GM12874 (cell line): ENCODE data around the gene DOHH.

Experiments
- CTCF ChIP-seq: IDR thresholded peaks from 2 replicates; pipeline ENCODE4 v1.5.1; 2011; ENCODE audit warnings: low read depth, mild to moderate bottlenecking, control low read depth, low read length, moderate library complexity; ENCODE audit not compliant: insufficient read depth

The DOHH gene

GRCh38 chr19:3500429-3501101 lies at the start of gene DOHH:
Gene DOHH (minus strand): TSS chr19:3500674. CDS start chr19:3496814, 3,860 bp downstream.
- TF ChIP-seq CTCF = no peak

GRCh38 chr19:3549816-3550215 lies 49.3 kb upstream of the DOHH start:
- no peak for TF ChIP-seq CTCF

GRCh38 chr19:3548606-3549005 lies 48.1 kb upstream of the DOHH start:
- TF ChIP-seq CTCF = no peak

GRCh38 chr19:3547767-3548282 lies 47.4 kb upstream of the DOHH start:
- no peak for TF ChIP-seq CTCF

- peak; percentile 79 for TF ChIP-seq CTCF
These were observed 46.8 kb upstream of the DOHH start for GRCh38 chr19:3547301-3547731.

GRCh38 chr19:3546119-3546518 lies 45.6 kb upstream of the DOHH start:
- no peak for TF ChIP-seq CTCF

- no peak for TF ChIP-seq CTCF
These were observed 45.2 kb upstream of the DOHH start for GRCh38 chr19:3545669-3546034.
